Measurements from ENCODE around the gene BAAT. TPM values are rescaled to one million over a fixed set of nuclear protein-coding genes. Genes with fewer than 3 reads are reported as not detected.

BAAT gene
- total RNA-seq, 1 donor from 2014 or later: 8.9 TPM

- no peak for FAIRE-seq
- peaks cover 6% of the 10 kb centered on the region for H3K9me3 Mint-ChIP-seq (ENCODE audit: unreplicated experiment)
- H3K27me3 Mint-ChIP-seq (ENCODE audit: low read depth, unreplicated experiment): no peaks in the 10 kb centered on the region
These were observed 25.1 kb downstream of the BAAT start for GRCh38 chr9:101359679-101360078.

GRCh38 chr9:101356619-101357018, 28.2 kb downstream of the BAAT start:
- FAIRE-seq (no peak), DNase-seq (ENCODE audit: low read depth) (no peak)
- Histone ChIP-seq H3K79me2 (ENCODE audit: insufficient read depth, low read length) (no peaks in the 10 kb centered on the region), H4K20me1 (ENCODE audit: insufficient read depth, low read length) (no peaks in the 10 kb centered on the region), H3K9me3 (ENCODE audit: insufficient read depth, low read depth, low read length) (no peaks in the 10 kb centered on the region), H3K4me1 (ENCODE audit: insufficient read depth, low read length) (no peaks in the 10 kb centered on the region), H3K4me2 (ENCODE audit: low read length) (no peak overlapping the region), H3K27me3 (ENCODE audit: insufficient read depth, low read length) (no peaks in the 10 kb centered on the region), H2AFZ (ENCODE audit: low read depth, low read length) (no peak overlapping the region), H3K9ac (ENCODE audit: low read length) (no peak overlapping the region), H3K27ac (ENCODE audit: low read depth, low read length) (no peak overlapping the region), H3K4me3 (ENCODE audit: insufficient read depth, low read depth, low read length) (no peak overlapping the region), H3K36me3 (ENCODE audit: insufficient read depth, low read length) (no peaks in the 10 kb centered on the region)
- Mint-ChIP-seq H3K27me3 (ENCODE audit: low read depth, unreplicated experiment) (no peaks in the 10 kb centered on the region), H3K36me3 (ENCODE audit: low read depth, unreplicated experiment) (peaks cover 5% of the 10 kb centered on the region), H3K4me1 (ENCODE audit: low read depth, unreplicated experiment) (peaks cover 15% of the 10 kb centered on the region), H3K27ac (ENCODE audit: unreplicated experiment) (no peak overlapping the region), H3K9me3 (ENCODE audit: unreplicated experiment) (peaks cover 6% of the 10 kb centered on the region), H3K4me3 (ENCODE audit: unreplicated experiment) (no peak overlapping the region)
- TF ChIP-seq, protein P1, sequence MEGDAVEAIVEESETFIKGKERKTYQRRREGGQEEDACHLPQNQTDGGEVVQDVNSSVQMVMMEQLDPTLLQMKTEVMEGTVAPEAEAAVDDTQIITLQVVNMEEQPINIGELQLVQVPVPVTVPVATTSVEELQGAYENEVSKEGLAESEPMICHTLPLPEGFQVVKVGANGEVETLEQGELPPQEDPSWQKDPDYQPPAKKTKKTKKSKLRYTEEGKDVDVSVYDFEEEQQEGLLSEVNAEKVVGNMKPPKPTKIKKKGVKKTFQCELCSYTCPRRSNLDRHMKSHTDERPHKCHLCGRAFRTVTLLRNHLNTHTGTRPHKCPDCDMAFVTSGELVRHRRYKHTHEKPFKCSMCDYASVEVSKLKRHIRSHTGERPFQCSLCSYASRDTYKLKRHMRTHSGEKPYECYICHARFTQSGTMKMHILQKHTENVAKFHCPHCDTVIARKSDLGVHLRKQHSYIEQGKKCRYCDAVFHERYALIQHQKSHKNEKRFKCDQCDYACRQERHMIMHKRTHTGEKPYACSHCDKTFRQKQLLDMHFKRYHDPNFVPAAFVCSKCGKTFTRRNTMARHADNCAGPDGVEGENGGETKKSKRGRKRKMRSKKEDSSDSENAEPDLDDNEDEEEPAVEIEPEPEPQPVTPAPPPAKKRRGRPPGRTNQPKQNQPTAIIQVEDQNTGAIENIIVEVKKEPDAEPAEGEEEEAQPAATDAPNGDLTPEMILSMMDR (IDR thresholded peaks at IDR 0.05; ENCODE audit: insufficient read depth, low read depth, low read length): no peak
- no peak for TF ChIP-seq EZH2 (IDR thresholded peaks at IDR 0.05; ENCODE audit: insufficient read depth, low read length)

More at GRCh38 chr9:101359679-101360078, 25.1 kb downstream of the BAAT start:
- H3K4me3 ChIP-seq (ENCODE audit: insufficient read depth, low read depth, low read length): no peak overlapping the region
- no peaks in the 10 kb centered on the region for H4K20me1 ChIP-seq (ENCODE audit: insufficient read depth, low read length)
- H3K4me1 Mint-ChIP-seq (ENCODE audit: low read depth, unreplicated experiment): peaks cover 12% of the 10 kb centered on the region
- no peak overlapping the region for H2AFZ ChIP-seq (ENCODE audit: low read depth, low read length)
- TF ChIP-seq, protein P1 (IDR thresholded peaks at IDR 0.05; ENCODE audit: insufficient read depth, low read depth, low read length): no peak
- no peak for TF ChIP-seq EZH2 (IDR thresholded peaks at IDR 0.05; ENCODE audit: insufficient read depth, low read length)
- H3K4me2 ChIP-seq (ENCODE audit: low read length): no peak overlapping the region
- H3K4me3 Mint-ChIP-seq (ENCODE audit: unreplicated experiment): no peak overlapping the region
- no peak overlapping the region for H3K9ac ChIP-seq (ENCODE audit: low read length)
- no peaks in the 10 kb centered on the region for H3K79me2 ChIP-seq (ENCODE audit: insufficient read depth, low read length)
- no peak overlapping the region for H3K27ac ChIP-seq (ENCODE audit: low read depth, low read length)
- no peaks in the 10 kb centered on the region for H3K36me3 ChIP-seq (ENCODE audit: insufficient read depth, low read length)
- DNase-seq (ENCODE audit: low read depth): no peak
- no peak overlapping the region for H3K27ac Mint-ChIP-seq (ENCODE audit: unreplicated experiment)
- H3K36me3 Mint-ChIP-seq (ENCODE audit: low read depth, unreplicated experiment): peaks cover 7% of the 10 kb centered on the region
- H3K9me3 ChIP-seq (ENCODE audit: insufficient read depth, low read depth, low read length): no peaks in the 10 kb centered on the region
- H3K4me1 ChIP-seq (ENCODE audit: insufficient read depth, low read length): no peaks in the 10 kb centered on the region
- no peaks in the 10 kb centered on the region for H3K27me3 ChIP-seq (ENCODE audit: insufficient read depth, low read length)

DNA sequence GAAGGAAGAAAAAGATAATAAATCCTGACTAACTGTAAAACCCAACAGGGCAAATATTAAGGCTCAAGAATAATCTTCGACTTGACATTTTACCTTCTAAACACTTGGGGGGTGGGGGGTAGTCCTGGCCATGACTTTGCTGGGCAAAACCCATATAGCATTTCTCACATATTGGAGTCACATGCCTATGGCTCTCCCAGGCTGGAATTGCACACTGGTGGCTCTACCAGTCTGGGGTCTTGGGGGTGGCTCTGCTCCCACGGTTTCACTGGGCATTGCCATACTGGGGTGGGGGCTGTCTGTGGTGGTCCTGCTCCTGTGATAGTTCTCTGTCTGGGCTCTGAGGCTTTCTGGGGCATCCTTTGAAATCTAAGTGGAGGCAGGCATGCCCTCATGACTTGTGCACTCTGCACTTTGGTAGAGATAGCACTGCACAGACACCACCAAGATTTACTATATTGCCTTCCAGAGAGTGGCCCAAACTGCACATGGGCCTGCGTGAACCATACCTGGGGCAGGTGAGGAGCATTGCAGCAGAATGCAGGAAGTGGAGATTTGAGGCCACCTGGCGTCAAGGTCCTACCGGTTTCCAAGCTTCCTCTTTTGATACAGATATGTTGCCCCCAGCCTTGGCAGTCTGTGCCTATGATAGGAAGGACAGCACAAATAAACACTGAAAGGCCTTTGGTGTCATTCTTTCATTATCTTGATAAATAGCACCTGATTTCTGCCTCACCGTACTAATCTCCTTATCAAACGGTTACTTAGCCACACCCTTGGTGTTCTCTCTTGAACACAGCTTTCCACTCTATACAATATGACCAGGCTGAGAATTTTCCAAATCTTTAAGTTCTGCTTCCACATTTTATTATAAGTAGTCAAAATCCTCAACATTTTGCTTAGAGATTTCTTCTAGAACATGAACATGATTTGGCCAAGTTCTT, 29.8 kb downstream of the BAAT start:
- no peak overlapping the region for H3K9ac ChIP-seq (ENCODE audit: low read length)
- no peak overlapping the region for H2AFZ ChIP-seq (ENCODE audit: low read depth, low read length)
- Mint-ChIP-seq H3K9me3 (ENCODE audit: unreplicated experiment) (peaks cover 6% of the 10 kb centered on the region), H3K4me3 (ENCODE audit: unreplicated experiment) (no peak overlapping the region), H3K27ac (ENCODE audit: unreplicated experiment) (no peak overlapping the region), H3K36me3 (ENCODE audit: low read depth, unreplicated experiment) (no peaks in the 10 kb centered on the region), H3K27me3 (ENCODE audit: low read depth, unreplicated experiment) (no peaks in the 10 kb centered on the region), H3K4me1 (ENCODE audit: low read depth, unreplicated experiment) (peaks cover 15% of the 10 kb centered on the region)
- H3K4me1 ChIP-seq (ENCODE audit: insufficient read depth, low read length): no peaks in the 10 kb centered on the region
- H3K9me3 ChIP-seq (ENCODE audit: insufficient read depth, low read depth, low read length): no peaks in the 10 kb centered on the region
- no peak overlapping the region for H3K4me3 ChIP-seq (ENCODE audit: insufficient read depth, low read depth, low read length)
- H3K36me3 ChIP-seq (ENCODE audit: insufficient read depth, low read length): no peaks in the 10 kb centered on the region
- H3K27ac ChIP-seq (ENCODE audit: low read depth, low read length): no peak overlapping the region
- no peaks in the 10 kb centered on the region for H3K27me3 ChIP-seq (ENCODE audit: insufficient read depth, low read length)
- FAIRE-seq: no peak
- H4K20me1 ChIP-seq (ENCODE audit: insufficient read depth, low read length): no peaks in the 10 kb centered on the region
- no peak overlapping the region for H3K4me2 ChIP-seq (ENCODE audit: low read length)
- no peak for DNase-seq (ENCODE audit: low read depth)
- no peak for TF ChIP-seq EZH2 (IDR thresholded peaks at IDR 0.05; ENCODE audit: insufficient read depth, low read length)
- TF ChIP-seq, protein P1 (IDR thresholded peaks at IDR 0.05; ENCODE audit: insufficient read depth, low read depth, low read length): no peak
- H3K79me2 ChIP-seq (ENCODE audit: insufficient read depth, low read length): no peaks in the 10 kb centered on the region

Measured in astrocyte (in vitro differentiated cells and primary cell).